ENCODE data around the gene ATP8A2. TPM values are rescaled to one million over a fixed set of nuclear protein-coding genes. Genes with fewer than 3 reads are reported as not detected.

Gene ATP8A2
- total and polyA plus RNA-seq, 4 donors: 0.01 to 0.08 (median 0.05) TPM; not detected in 1

- H3K27ac ChIP-seq (ENCODE audit: low read depth in 1 of 2, low read length in 2 of 2): no peak overlapping the region
- no peak for DNase-seq (ENCODE audit: low spot score)
- no peaks in the 10 kb centered on the region for H3K27me3 ChIP-seq (ENCODE audit: control insufficient read depth in 4 of 4, insufficient read depth in 4 of 4, low read length in 3 of 4)
- no peak overlapping the region for H3K4me3 ChIP-seq (ENCODE audit: low read depth in 1 of 3, low read length in 3 of 3)
- no peaks in the 10 kb centered on the region for H3K36me3 ChIP-seq (ENCODE audit: control insufficient read depth in 4 of 4, insufficient read depth in 3 of 4, low read depth in 1 of 4, low read length in 3 of 4)
- 78% methylated on average over 4 of the region's 4 CpGs for WGBS
- no peaks in the 10 kb centered on the region for H3K9me3 ChIP-seq (ENCODE audit: control insufficient read depth in 4 of 4, low read length in 3 of 4)
- no peak overlapping the region for H3K9ac ChIP-seq (ENCODE audit: low read depth in 1 of 2, low read length in 2 of 2)
- TF ChIP-seq FOXA2 (IDR thresholded peaks at IDR 0.05) (no peak), MAX (IDR thresholded peaks at IDR 0.05) (no peak)
- no peaks in the 10 kb centered on the region for H3K4me1 ChIP-seq (ENCODE audit: control insufficient read depth in 4 of 4, insufficient read depth in 4 of 4, low read length in 3 of 4)
These were observed 19.0 kb upstream of the ATP8A2 start for GRCh38 chr13:25352806-25353205.

- TF ChIP-seq ATF3 (IDR thresholded peaks at IDR 0.05) (no peak), FOXA1 (IDR thresholded peaks at IDR 0.05) (no peak), FOXA2 (IDR thresholded peaks at IDR 0.05) (no peak), GABPA (IDR thresholded peaks at IDR 0.05 in 1 of 2, conservative IDR thresholded peaks at IDR 0.05 in 1 of 2) (no peak), MAX (IDR thresholded peaks at IDR 0.05) (no peak), HNF4G (IDR thresholded peaks at IDR 0.05) (no peak), RAD21 (IDR thresholded peaks at IDR 0.05) (no peak), SP1 (IDR thresholded peaks at IDR 0.05) (no peak), RXRA (IDR thresholded peaks at IDR 0.05) (no peak), EGR1 (IDR thresholded peaks at IDR 0.05; ENCODE audit: low read depth in 2 of 2) (no peak), REST (IDR thresholded peaks at IDR 0.05) (no peak), TAF1 (conservative IDR thresholded peaks at IDR 0.05) (no peak), NR2F2 (IDR thresholded peaks at IDR 0.05) (no peak), ZBTB33 (IDR thresholded peaks at IDR 0.05) (no peak), CTCF (IDR thresholded peaks at IDR 0.05; ENCODE audit: low read depth, low read length, missing input control) (no peak), YY1 (IDR thresholded peaks at IDR 0.05) (no peak), JUND (IDR thresholded peaks at IDR 0.05) (no peak)
- no peak overlapping the region for H3K9ac ChIP-seq (ENCODE audit: low read depth in 1 of 2, low read length in 2 of 2)
- H3K9me3 ChIP-seq (ENCODE audit: control insufficient read depth in 4 of 4, low read length in 3 of 4): no peaks in the 10 kb centered on the region
- no peak for DNase-seq (ENCODE audit: low spot score)
- H3K36me3 ChIP-seq (ENCODE audit: control insufficient read depth in 4 of 4, insufficient read depth in 3 of 4, low read depth in 1 of 4, low read length in 3 of 4): no peaks in the 10 kb centered on the region
- no peak overlapping the region for H3K27ac ChIP-seq (ENCODE audit: low read depth in 1 of 2, low read length in 2 of 2)
- 85% methylated on average over 4 of the region's 4 CpGs for WGBS
- no peak overlapping the region for H3K4me3 ChIP-seq (ENCODE audit: low read depth in 1 of 3, low read length in 3 of 3)
- no peaks in the 10 kb centered on the region for H3K4me1 ChIP-seq (ENCODE audit: control insufficient read depth in 4 of 4, insufficient read depth in 4 of 4, low read length in 3 of 4)
- no peaks in the 10 kb centered on the region for H3K27me3 ChIP-seq (ENCODE audit: control insufficient read depth in 4 of 4, insufficient read depth in 4 of 4, low read length in 3 of 4)
These were observed 18.4 kb upstream of the ATP8A2 start for GRCh38 chr13:25353344-25353743.

All from liver (tissue), 9 donors.